UCSD-AML1 (cell line): Measurements from ENCODE around the gene IFNL3.
"Not testable (repeated sequence)": the region's sequence is repeated elsewhere in the genome, so short reads cannot be mapped to it uniquely, and the experiment has no call there.

ENCODE experiments used
- DNase-seq: peaks from one replicate; lab custom pipeline; 2025; ENCODE audit not compliant: unreplicated experiment; lab: John Stamatoyannopoulos, UW

IFNL3 gene

GRCh38 chr19:39218230-39219007 is 26.4 kb downstream of the IFNL3 start:
- no peak for DNase-seq

- no peak for DNase-seq
Measured at GRCh38 chr19:39217094-39217493, 27.7 kb downstream of the IFNL3 start.

- not testable (repeated sequence) for DNase-seq
Measured at GRCh38 chr19:39215323-39215722, 29.5 kb downstream of the IFNL3 start.

GRCh38 chr19:39212375-39212742 is 32.4 kb downstream of the IFNL3 start:
- peak; percentile 54 for DNase-seq

- DNase-seq, result no peak
Measured at GRCh38 chr19:39211731-39212374, 33.0 kb downstream of the IFNL3 start.

GRCh38 chr19:39209196-39209595 is 35.6 kb downstream of the IFNL3 start:
- no peak for DNase-seq

- no peak for DNase-seq
Measured at GRCh38 chr19:39208175-39208795, 36.5 kb downstream of the IFNL3 start.

GRCh38 chr19:39207293-39207836 is 37.4 kb downstream of the IFNL3 start:
- DNase-seq, result no peak

GRCh38 chr19:39206122-39206521 is 38.7 kb downstream of the IFNL3 start:
- no peak for DNase-seq

GRCh38 chr19:39205449-39205764 is 39.4 kb downstream of the IFNL3 start:
- DNase-seq, result no peak

- no peak for DNase-seq
Measured at GRCh38 chr19:39203372-39204341, 41.1 kb downstream of the IFNL3 start, which contains the start of gene SYCN. TSS of gene SYCN (minus strand) at chr19:39204263. CDS start at chr19:39204254, 9 bp downstream.

- no peak for DNase-seq
Measured at GRCh38 chr19:39202998-39203355, 41.8 kb downstream of the IFNL3 start.

- DNase-seq, result no peak
Measured at GRCh38 chr19:39200803-39201115, 44.0 kb downstream of the IFNL3 start.

GRCh38 chr19:39200066-39200802 is 44.6 kb downstream of the IFNL3 start:
- no peak for DNase-seq

GRCh38 chr19:39199025-39199424 is 45.8 kb downstream of the IFNL3 start:
- DNase-seq, result no peak

- DNase-seq, result no peak
Measured at GRCh38 chr19:39197808-39198207, 47.0 kb downstream of the IFNL3 start.

- DNase-seq, result no peak
Measured at GRCh38 chr19:39196860-39197562, 47.8 kb downstream of the IFNL3 start, which contains the start of gene NCCRP1. TSS of gene NCCRP1 (plus strand) at chr19:39196964. CDS start at chr19:39196983, 19 bp downstream.

- no peak for DNase-seq
Measured at GRCh38 chr19:39196320-39196719, 48.5 kb downstream of the IFNL3 start.

GRCh38 chr19:39195755-39196154 is 49.1 kb downstream of the IFNL3 start:
- DNase-seq, result no peak
